SK-MEL-5 (cell line): ENCODE data around the gene ETS1. TPM values are rescaled to one million over a fixed set of nuclear protein-coding genes. Genes with fewer than 3 reads are reported as not detected.

Experiments used
- DNase-seq: peaks from one replicate; pipeline ENCODE4 v3.0.0-alpha.2; 2016; ENCODE audit warnings: low read depth, low spot score
- in situ Hi-C: cut with HindIII; loops from 2 replicates; pipeline ENCODE4 v1.10.0; 2016; ENCODE audit warnings: low sequenced_read_pairs, high pct_unique_total_duplicates, low pct_unique_long_range_greater_than_20kb
- total RNA-seq: library from RNA; depleted of rRNA; stranded (reverse); fragments of >200 nt; shearing (Covaris generic); gene quantifications from 2 replicates; pipeline ENCODE4 v1.2.3, GENCODE V29; 2014

Gene ETS1
- total RNA-seq, 1 experiment from 2014 or later, result 66.7 TPM

- DNase-seq, result peak; percentile 36
- in situ Hi-C loops, result no loop called here
Observed at GRCh38 chr11:128603003-128603696, 15.8 kb upstream of the ETS1 start.

GRCh38 chr11:128599729-128600128, 12.4 kb upstream of the ETS1 start:
- in situ Hi-C loops, result no loop called here
- DNase-seq, result no peak

- peak; percentile 26 for DNase-seq
- in situ Hi-C loops, result no loop called here
Observed at GRCh38 chr11:128598506-128599150, 11.3 kb upstream of the ETS1 start.

GRCh38 chr11:128598096-128598495, 10.7 kb upstream of the ETS1 start:
- DNase-seq, result no peak
- in situ Hi-C loops, result no loop called here

GRCh38 chr11:128597209-128597608, 9.9 kb upstream of the ETS1 start:
- DNase-seq, result no peak
- in situ Hi-C loops, result no loop called here

GRCh38 chr11:128596250-128596649, 8.9 kb upstream of the ETS1 start:
- no peak for DNase-seq
- in situ Hi-C loops, result no loop called here

- no peak for DNase-seq
- in situ Hi-C loops, result no loop called here
Observed at GRCh38 chr11:128595775-128596174, 8.4 kb upstream of the ETS1 start.

- in situ Hi-C loops, result no loop called here
- DNase-seq, result no peak
Observed at GRCh38 chr11:128595221-128595620, 7.9 kb upstream of the ETS1 start.

- in situ Hi-C loops, result no loop called here
- DNase-seq, result peak; percentile 2
Observed at GRCh38 chr11:128594226-128594625, 6.9 kb upstream of the ETS1 start.

GRCh38 chr11:128593281-128593680, 5.9 kb upstream of the ETS1 start:
- in situ Hi-C loops, result no loop called here
- no peak for DNase-seq

GRCh38 chr11:128592454-128592853, 5.1 kb upstream of the ETS1 start:
- in situ Hi-C loops, result no loop called here
- DNase-seq, result no peak

- in situ Hi-C loops, result no loop called here
- no peak for DNase-seq
Observed at GRCh38 chr11:128590587-128590986, 3.2 kb upstream of the ETS1 start.

GRCh38 chr11:128589998-128590397, 2.6 kb upstream of the ETS1 start:
- DNase-seq, result no peak
- in situ Hi-C loops, result no loop called here

- in situ Hi-C loops, result no loop called here
- no peak for DNase-seq
Observed at GRCh38 chr11:128588093-128588492, 735 bp upstream of the ETS1 start.

- in situ Hi-C loops, result no loop called here
- no peak for DNase-seq
Observed at GRCh38 chr11:128586689-128587088, 669 bp downstream of the ETS1 start.

GRCh38 chr11:128585498-128586238, 1.7 kb downstream of the ETS1 start:
- in situ Hi-C loops, result no loop called here
- DNase-seq, result no peak

GRCh38 chr11:128584253-128584652, 3.1 kb downstream of the ETS1 start:
- no peak for DNase-seq
- in situ Hi-C loops, result no loop called here

GRCh38 chr11:128582496-128583366, 4.6 kb downstream of the ETS1 start:
- DNase-seq, result peak; percentile 4
- in situ Hi-C loops, result no loop called here
